Islet precursor cell (in vitro differentiated cells): ENCODE results near the gene H6PD.

Source experiments
- DNase-seq: peaks from one replicate; pipeline ENCODE4 v3.0.0-alpha.2; 2018

Gene H6PD

GRCh38 chr1:9262096-9262986, 27.8 kb downstream of the H6PD start:
- no peak for DNase-seq

GRCh38 chr1:9263276-9263855, 28.8 kb downstream of the H6PD start:
- DNase-seq, result no peak

GRCh38 chr1:9263984-9264872, 29.7 kb downstream of the H6PD start:
- no peak for DNase-seq

GRCh38 chr1:9265037-9265436, 30.5 kb downstream of the H6PD start:
- no peak for DNase-seq

GRCh38 chr1:9265968-9266367, 31.4 kb downstream of the H6PD start:
- DNase-seq, result no peak

GRCh38 chr1:9267352-9267686, 32.7 kb downstream of the H6PD start:
- DNase-seq, result no peak

- DNase-seq, result no peak
Measured at GRCh38 chr1:9267827-9268581, 33.4 kb downstream of the H6PD start.

GRCh38 chr1:9269078-9269501, 34.5 kb downstream of the H6PD start:
- DNase-seq, result no peak

GRCh38 chr1:9269721-9270120, 35.1 kb downstream of the H6PD start:
- no peak for DNase-seq

GRCh38 chr1:9270290-9270883, 35.8 kb downstream of the H6PD start:
- DNase-seq, result peak; percentile 83

- DNase-seq, result no peak
Measured at GRCh38 chr1:9271283-9271682, 36.7 kb downstream of the H6PD start.

- DNase-seq, result no peak
Measured at GRCh38 chr1:9271861-9272595, 37.5 kb downstream of the H6PD start.

GRCh38 chr1:9273177-9273576, 38.6 kb downstream of the H6PD start:
- DNase-seq, result no peak

- DNase-seq, result no peak
Measured at GRCh38 chr1:9275161-9275560, 40.6 kb downstream of the H6PD start.

- DNase-seq, result peak; percentile 81
Measured at GRCh38 chr1:9275567-9276034, 41.0 kb downstream of the H6PD start.

GRCh38 chr1:9278116-9278515, 43.5 kb downstream of the H6PD start:
- no peak for DNase-seq

GRCh38 chr1:9278585-9279153, 44.1 kb downstream of the H6PD start:
- no peak for DNase-seq

- DNase-seq, result no peak
Measured at GRCh38 chr1:9279172-9279840, 44.7 kb downstream of the H6PD start.

GRCh38 chr1:9280015-9280860, 45.7 kb downstream of the H6PD start:
- peak; percentile 94 for DNase-seq
